K562 (cell line): ENCODE data around the gene BEST4. TPM values are rescaled to one million over a fixed set of nuclear protein-coding genes. Genes with fewer than 3 reads are reported as not detected.

Experiments
- CEBPZ ChIP-seq: fragments of 150-350 bp; IDR thresholded peaks from 2 replicates; pipeline ENCODE4 v1.6.1; 2014; ENCODE audit warnings: low read depth, mild to moderate bottlenecking, low read length, borderline replicate concordance
- E2F3 ChIP-seq: fragments of 250-450 bp; sonication (Bioruptor Pico); IDR thresholded peaks from 2 replicates; pipeline ENCODE4 v1.4.0; 2020; ENCODE audit warnings: mild to moderate bottlenecking
- EP400 ChIP-seq: fragments of 450-650 bp; IDR thresholded peaks from 2 replicates; pipeline ENCODE4 v1.6.1; 2017; ENCODE audit warnings: antibody characterized with exemption, mild to moderate bottlenecking, moderate library complexity
- FUS ChIP-seq: fragments of 200-400 bp; formaldehyde crosslinking; optimal IDR thresholded peaks from 2 replicates; pipeline ENCODE3; 2017; ENCODE audit warnings: low read depth, low read length
- MBD2 ChIP-seq: sonication (generic); IDR thresholded peaks from 2 replicates; pipeline ENCODE4 v1.6.1; 2016; ENCODE audit warnings: low read depth, borderline replicate concordance
- NBN ChIP-seq: fragments of 450-650 bp; IDR thresholded peaks from 2 replicates; pipeline ENCODE4 v1.6.1; 2016; ENCODE audit warnings: low read depth, mild to moderate bottlenecking
- PRDM10 ChIP-seq: fragments of 450-650 bp; IDR thresholded peaks from 2 replicates; pipeline ENCODE4 v1.6.1; 2018; ENCODE audit not compliant: partially characterized antibody
- PURB ChIP-seq: sonication (generic); formaldehyde crosslinking; IDR thresholded peaks from 2 replicates; pipeline ENCODE4 v1.9.0; 2021; ENCODE audit warnings: low read depth, mild to moderate bottlenecking, missing genetic modification reagents
- SIN3B ChIP-seq: fragments of 450-650 bp; IDR thresholded peaks from 2 replicates; pipeline ENCODE4 v1.6.1; 2017; ENCODE audit warnings: low read depth, mild to moderate bottlenecking, moderate library complexity
- SRSF7 ChIP-seq: fragments of 200-400 bp; formaldehyde crosslinking; optimal IDR thresholded peaks from 2 replicates; pipeline ENCODE3; 2017; ENCODE audit warnings: mild to moderate bottlenecking, low read depth, low read length
- TAF7 ChIP-seq: fragments of 450-650 bp; IDR thresholded peaks from 2 replicates; pipeline ENCODE4 v1.6.1; 2016; ENCODE audit warnings: missing genetic modification characterization, missing compliant biosample characterization
- ZBTB26 ChIP-seq: fragments of 450-650 bp; formaldehyde crosslinking; IDR thresholded peaks from 2 replicates; pipeline ENCODE4 v1.4.0; 2022; ENCODE audit warnings: missing genetic modification characterization
- ZFX ChIP-seq: sonication (generic); formaldehyde crosslinking; IDR thresholded peaks from 2 replicates; pipeline ENCODE4 v1.8.0; 2022; ENCODE audit warnings: mild to moderate bottlenecking, missing genetic modification reagents, moderate library complexity
- ZNF124 ChIP-seq: sonication (generic); formaldehyde crosslinking; IDR thresholded peaks from 2 replicates; pipeline ENCODE4 v1.8.1; 2022; ENCODE audit warnings: missing genetic modification reagents
- ZNF224 ChIP-seq: sonication (generic); formaldehyde crosslinking; IDR thresholded peaks from 2 replicates; pipeline ENCODE4 v1.8.0; 2022; ENCODE audit warnings: mild to moderate bottlenecking, missing genetic modification reagents
- polyA plus RNA-seq, 8 experiments: library from polyadenylated mRNA; depleted of rRNA in 4 of 8; stranded (reverse) in 5 of 8; unstranded in 3 of 8; fragments of >200 nt; fragmentation: Nextera tagmentation in 2 of 8; fragmentation: Illumina TruSeq in 1 of 8; extraction: Ambion mirVana in 2 of 8; extraction: Trizol in 1 of 8; gene quantifications; 2 replicates each; pipeline versions ENCODE4 v1.2.1 to v1.2.3, GENCODE V29; 2011 to 2014; ENCODE audit warnings: inconsistent platforms in 1 of 8, missing spikeins in 1 of 8
- total RNA-seq, 7 experiments: library from RNA; depleted of rRNA in 6 of 7; stranded (reverse); fragments of >200 nt in 6 of 7; fragmentation: Illumina TruSeq in 2 of 7; extraction: Trizol in 2 of 7; gene quantifications; 2 replicates each; pipeline versions ENCODE4 v1.2.1 to v1.2.3, GENCODE V29; 2011 to 2021; ENCODE audit warnings: low replicate concordance in 1 of 7

The BEST4 gene
- total and polyA plus RNA-seq, 9 of the 15 experiments (the other 6 are each of a cell fraction or from before 2014, with no cell fraction given), result 0.07 to 0.11 TPM; not detected in 7

- TF ChIP-seq PRDM10 (peak; percentile 6), NBN (peak; percentile 97), ZFX (CRISPR knock-in tag) (peak; percentile 96), FUS (peak; percentile 79), MBD2 (peak; percentile 94), E2F3 (CRISPR knock-in tag) (0 out of 2 replicates have a peak, but pooled peaks have one; percentile 78), CEBPZ (no peak), TAF7 (tag) (peak; percentile 98), ZNF224 (no peak; the same call in 1 of the 2 replicates), ZNF124 (CRISPR knock-in tag) (0 out of 2 replicates have a peak, but pooled peaks have one; percentile 69), SRSF7 (no peak), SIN3B (peak; percentile 86), PURB (CRISPR knock-in tag) (no peak), EP400 (peak; percentile 100), ZBTB26 (CRISPR knock-in tag) (peak; percentile 91; the same call in 1 of the 2 replicates)
Measured at GRCh38 chr1:44775078-44775929, 12.7 kb downstream of the BEST4 start, which contains the start of gene RPS8 (continued).
